ENCODE data around the gene TXNRD2.

GRCh38 chr22:19834599-19834998 is 107.0 kb downstream of the TXNRD2 start:
- TF ChIP-seq POLR2AphosphoS5 (IDR thresholded peaks at IDR 0.05; ENCODE audit: low read depth, low read length) (no peak), POLR2A (IDR thresholded peaks at IDR 0.05; ENCODE audit: low read depth, low read length) (no peak), TAF1 (IDR thresholded peaks at IDR 0.05; ENCODE audit: low read depth, low read length) (no peak)
